Activated T-cell treated with anti-CD3 and anti-CD28 coated beads for 1 hour (primary cell): ENCODE measurements around the gene BMF.

Experiments
- DNase-seq: peaks from one replicate; pipeline ENCODE4 v3.0.0-alpha.2; 2020; ENCODE audit warnings: low read depth

The BMF gene

GRCh38 chr15:40065166-40065565 is 43.5 kb downstream of the BMF start:
- DNase-seq, result no peak

GRCh38 chr15:40064231-40064894 is 44.3 kb downstream of the BMF start:
- DNase-seq, result no peak

GRCh38 chr15:40063563-40064011 is 45.1 kb downstream of the BMF start:
- DNase-seq, result no peak

GRCh38 chr15:40062816-40063562 is 45.7 kb downstream of the BMF start:
- DNase-seq, result no peak

- DNase-seq, result no peak
Measured at GRCh38 chr15:40061212-40061901, 47.3 kb downstream of the BMF start.

GRCh38 chr15:40060236-40060961 is 48.3 kb downstream of the BMF start:
- no peak for DNase-seq

GRCh38 chr15:40059821-40060220 is 48.9 kb downstream of the BMF start:
- no peak for DNase-seq

- DNase-seq, result no peak
Measured at GRCh38 chr15:40058476-40059140, 50.1 kb downstream of the BMF start.

- no peak for DNase-seq
Measured at GRCh38 chr15:40055576-40056293, 52.9 kb downstream of the BMF start.

- no peak for DNase-seq
Measured at GRCh38 chr15:40054855-40055575, 53.7 kb downstream of the BMF start.

GRCh38 chr15:40054605-40054854 is 54.1 kb downstream of the BMF start:
- DNase-seq, result no peak

GRCh38 chr15:40053831-40054604 is 54.7 kb downstream of the BMF start:
- DNase-seq, result no peak

- no peak for DNase-seq
Measured at GRCh38 chr15:40053079-40053830, 55.4 kb downstream of the BMF start.

GRCh38 chr15:40052604-40053003 is 56.1 kb downstream of the BMF start:
- no peak for DNase-seq

- DNase-seq, result no peak
Measured at GRCh38 chr15:40051616-40052415, 56.9 kb downstream of the BMF start.

GRCh38 chr15:40050788-40051470 is 57.8 kb downstream of the BMF start:
- no peak for DNase-seq

- no peak for DNase-seq
Measured at GRCh38 chr15:40048926-40049475, 59.7 kb downstream of the BMF start.
